ENCODE data around the gene EEIG1. TPM values are rescaled to one million over a fixed set of nuclear protein-coding genes. Genes with fewer than 3 reads are reported as not detected.
A peak's percentile ranks its signal among the peaks of the same experiment; 100 is the strongest.

EEIG1 gene
- total RNA-seq, 2 experiments from 2014 or later, result 56.2 to 58.4 TPM

DNA sequence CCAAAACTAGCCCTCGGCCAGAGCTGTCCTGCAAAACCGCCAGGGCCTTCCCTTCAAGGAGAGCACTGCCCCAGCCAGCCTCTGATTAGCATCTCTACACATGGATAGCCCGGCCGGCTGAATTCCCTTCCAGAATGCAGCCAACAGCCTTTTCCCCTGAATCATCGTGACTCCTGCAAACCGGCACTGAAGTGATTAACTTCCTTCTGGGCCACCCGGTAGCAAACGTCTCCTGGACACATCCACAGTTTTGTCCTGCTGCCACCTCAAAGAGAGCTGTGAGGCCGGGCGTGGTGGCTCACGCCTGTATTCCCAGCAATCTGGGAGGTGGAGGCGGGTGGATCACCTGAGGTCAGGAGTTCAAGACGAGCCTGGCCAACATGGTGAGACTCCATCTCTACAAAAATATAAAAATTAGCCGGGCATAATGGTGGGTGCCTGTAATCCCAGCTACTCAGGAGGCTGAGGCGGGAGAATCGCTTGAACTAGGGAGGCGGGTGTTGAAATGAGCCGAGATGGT is 21.1 kb upstream of the EEIG1 start:
- no peak for DNase-seq
- Mint-ChIP-seq H3K4me1 (peaks cover 20% of the 10 kb centered on the region), H3K36me3 (ENCODE audit: low read depth) (no peaks in the 10 kb centered on the region), H3K4me3 (no peak overlapping the region), H3K27ac (no peak overlapping the region), H3K27me3 (no peaks in the 10 kb centered on the region), H3K9me3 (ENCODE audit: low read depth) (peaks cover 2% of the 10 kb centered on the region)
- ChIA-PET CTCF (interaction anchor here (1.1 kb wide), 1 partner anchor 27 kb away, joined by 3 read pairs; no protein-coding TSS in a partner anchor), POLR2A (no interaction called here)
- no peak for ATAC-seq
- intact Hi-C loops (cut with DNase I, micrococcal nuclease), result no loop called here

DNA sequence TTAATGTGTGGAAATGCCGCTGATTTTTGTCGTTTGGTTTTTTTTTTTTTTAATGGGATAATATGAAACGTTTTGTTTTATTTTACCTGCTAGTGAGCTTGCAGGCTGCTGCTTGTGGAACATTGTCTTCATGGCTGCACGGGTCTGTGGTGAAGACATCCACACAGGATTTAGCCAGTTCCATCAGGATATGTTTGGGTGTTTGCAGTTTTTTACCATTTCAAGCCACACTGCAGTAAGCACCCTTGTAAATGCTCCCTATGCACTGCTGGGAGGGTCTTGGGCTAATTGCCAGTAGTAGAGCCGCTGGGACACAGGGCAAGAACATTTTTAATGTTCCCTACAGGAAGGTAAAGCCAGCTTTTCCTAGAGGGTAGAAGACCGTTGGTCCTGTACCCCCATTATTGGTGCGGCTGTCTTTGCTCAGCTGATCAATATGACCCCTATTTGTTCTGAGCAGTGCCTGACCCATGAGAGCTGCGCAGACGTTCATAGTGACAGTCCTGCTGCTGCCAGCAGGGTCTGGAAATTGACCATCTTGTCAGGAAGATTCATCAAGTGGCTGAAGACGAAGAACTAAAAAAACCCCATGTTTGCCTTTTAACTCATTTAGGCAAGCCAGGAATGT is 20.5 kb upstream of the EEIG1 start:
- H3K27me3 Mint-ChIP-seq, result no peaks in the 10 kb centered on the region
- H3K27ac Mint-ChIP-seq, result no peak overlapping the region
- POLR2A ChIA-PET, result interaction anchor here (0.6 kb wide), 1 partner anchor 82 kb away, joined by 5 read pairs; no protein-coding TSS in a partner anchor
- H3K4me1 Mint-ChIP-seq, result peaks cover 15% of the 10 kb centered on the region
- H3K36me3 Mint-ChIP-seq (ENCODE audit: low read depth), result no peaks in the 10 kb centered on the region
- ATAC-seq (no peak), DNase-seq (no peak)
- CTCF ChIA-PET, result no interaction called here
- H3K4me3 Mint-ChIP-seq, result no peak overlapping the region
- intact Hi-C loops (cut with DNase I, micrococcal nuclease), result no loop called here
- peaks cover 2% of the 10 kb centered on the region for H3K9me3 Mint-ChIP-seq (ENCODE audit: low read depth)

DNA sequence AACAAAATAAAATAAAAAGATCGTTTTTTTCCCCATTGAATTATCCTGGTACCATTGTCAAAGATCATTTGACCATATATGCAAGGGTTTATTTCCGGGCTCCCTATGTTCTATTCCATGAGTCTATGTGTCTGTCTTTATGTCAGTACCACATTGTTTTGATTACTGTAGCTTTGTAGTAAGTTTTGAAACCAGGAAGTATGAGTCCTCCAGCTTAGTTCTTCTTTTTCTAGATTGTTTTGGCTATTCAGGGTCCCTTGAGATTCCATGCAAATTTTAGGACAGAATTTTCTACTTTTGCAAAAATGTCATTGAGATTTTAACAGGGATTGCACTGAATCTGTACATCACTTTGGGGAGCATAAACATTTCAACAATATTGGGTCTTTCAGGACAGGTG is 18.7 kb upstream of the EEIG1 start:
- CTCF ChIA-PET, result interaction anchor here (0.6 to 0.9 kb wide), 2 partner anchors 16 to 35 kb away, joined by 3 read pairs; no protein-coding TSS in a partner anchor
- Mint-ChIP-seq H3K4me1 (peaks cover 11% of the 10 kb centered on the region), H3K4me3 (no peak overlapping the region), H3K27ac (no peak overlapping the region), H3K36me3 (ENCODE audit: low read depth) (no peaks in the 10 kb centered on the region), H3K27me3 (no peaks in the 10 kb centered on the region), H3K9me3 (ENCODE audit: low read depth) (peaks cover 2% of the 10 kb centered on the region)
- POLR2A ChIA-PET, result no interaction called here
- intact Hi-C loops (cut with DNase I, micrococcal nuclease), result no loop called here
- DNase-seq (no peak), ATAC-seq (no peak)

DNA sequence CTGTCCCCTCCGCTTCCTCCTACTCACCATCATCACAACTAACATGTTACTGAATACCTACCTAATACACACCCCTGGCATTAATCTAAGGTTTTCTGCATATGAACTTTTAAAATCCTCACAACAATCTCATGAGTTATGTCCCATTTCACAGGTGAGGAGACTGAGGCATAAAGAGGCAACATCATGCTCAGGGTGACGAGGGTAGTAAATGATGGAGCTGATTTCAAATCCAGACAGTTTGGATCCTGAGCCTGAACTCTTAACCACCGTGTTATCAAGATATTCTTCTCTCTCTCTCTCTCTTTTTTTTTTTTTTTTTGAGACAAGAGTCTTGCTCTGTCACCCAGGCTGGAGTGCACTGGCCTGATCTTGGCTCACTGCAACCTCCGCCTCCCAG is 12.9 kb upstream of the EEIG1 start:
- DNase-seq (no peak), ATAC-seq (no peak)
- peaks cover 2% of the 10 kb centered on the region for H3K9me3 Mint-ChIP-seq (ENCODE audit: low read depth)
- no peaks in the 10 kb centered on the region for H3K27me3 Mint-ChIP-seq
- H3K4me1 Mint-ChIP-seq, result peaks cover 24% of the 10 kb centered on the region
- no peaks in the 10 kb centered on the region for H3K36me3 Mint-ChIP-seq (ENCODE audit: low read depth)
- intact Hi-C loops (cut with DNase I, micrococcal nuclease), result no loop called here
- H3K27ac Mint-ChIP-seq, result no peak overlapping the region
- POLR2A ChIA-PET, result no interaction called here
- CTCF ChIA-PET, result interaction anchor here (0.6 to 1.1 kb wide), 4 partner anchors 12 to 110 kb away, joined by 3 to 4 read pairs (median 3); no protein-coding TSS in a partner anchor
- no peak overlapping the region for H3K4me3 Mint-ChIP-seq

DNA sequence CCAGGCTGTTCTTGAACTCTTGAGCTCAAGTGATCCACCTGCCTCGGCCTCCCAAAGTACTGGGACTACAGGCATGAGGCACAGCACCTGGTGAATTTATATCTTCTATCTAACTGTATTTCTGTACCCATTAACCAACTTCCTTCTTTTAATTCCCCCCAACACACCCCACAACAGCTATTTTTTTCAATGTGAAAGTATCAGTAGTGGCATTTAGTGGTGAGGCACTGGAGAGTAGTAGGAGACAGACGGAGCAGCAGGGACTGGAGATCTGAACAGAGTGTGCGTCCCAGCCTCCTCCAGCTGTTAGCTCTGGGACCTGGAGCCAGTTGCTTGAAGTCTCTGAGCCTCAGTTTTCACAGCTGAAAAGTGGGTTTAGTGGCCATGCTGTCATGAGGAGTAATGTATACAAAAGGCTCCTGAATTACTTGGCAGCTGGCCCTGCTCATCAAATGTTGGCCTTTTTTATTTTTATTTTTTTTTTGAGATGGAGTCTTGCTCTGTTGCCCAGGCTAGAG is 11.0 kb upstream of the EEIG1 start:
- CTCF ChIA-PET, result interaction anchor here (0.8 to 1.4 kb wide), 3 partner anchors 34 to 45 kb away, joined by 3 read pairs; no protein-coding TSS in a partner anchor
- no peak overlapping the region for H3K27ac Mint-ChIP-seq

DNA sequence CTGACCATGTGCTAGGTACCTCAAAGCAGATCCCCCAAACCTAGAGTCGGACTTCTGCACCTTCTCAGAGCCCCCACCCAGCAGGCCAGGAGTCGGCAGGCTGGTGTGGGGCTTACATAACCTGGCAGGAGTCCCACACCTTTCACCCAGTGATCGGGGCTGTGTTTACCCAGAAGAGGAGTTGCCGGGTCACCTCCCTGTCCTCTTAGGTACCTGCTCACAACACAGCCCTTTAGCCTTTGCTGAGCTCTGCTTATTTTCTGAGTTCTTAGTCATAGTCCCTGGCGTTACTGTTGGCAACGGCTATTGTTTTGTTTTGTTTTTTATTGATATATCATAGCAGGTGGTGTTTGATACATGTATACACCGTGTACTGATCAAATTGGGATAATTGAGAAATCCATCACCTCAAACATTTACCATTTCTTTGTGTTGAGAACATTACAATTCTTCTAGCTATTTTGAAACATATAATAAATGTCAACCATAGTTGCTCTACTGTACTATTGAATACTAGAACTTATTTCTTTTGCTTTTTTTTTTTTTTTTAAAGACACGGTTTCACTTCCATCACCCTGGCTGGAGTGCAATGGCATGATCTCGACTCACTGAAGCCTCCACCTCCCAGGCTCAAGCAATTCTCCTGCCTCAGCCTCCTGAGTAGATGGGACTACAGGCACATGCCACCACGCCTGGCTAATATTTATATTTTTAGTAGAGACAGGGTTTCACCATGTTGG is 10.4 kb upstream of the EEIG1 start:
- ChIA-PET POLR2A (interaction anchor here (0.7 kb wide), 1 partner anchor 43 kb away, joined by 4 read pairs; no protein-coding TSS in a partner anchor), CTCF (interaction anchor here (0.6 to 1.4 kb wide), 6 partner anchors 29 to 119 kb away, joined by 3 to 4 read pairs (median 3); no protein-coding TSS in a partner anchor)
- no peaks in the 10 kb centered on the region for H3K36me3 Mint-ChIP-seq (ENCODE audit: low read depth)
- no peaks in the 10 kb centered on the region for H3K9me3 Mint-ChIP-seq (ENCODE audit: low read depth)
- no peak overlapping the region for H3K4me3 Mint-ChIP-seq
- ATAC-seq (peak; percentile 60), DNase-seq (no peak)
- intact Hi-C loops (cut with DNase I, micrococcal nuclease), result no loop called here
- H3K27me3 Mint-ChIP-seq, result no peaks in the 10 kb centered on the region
- H3K27ac Mint-ChIP-seq, result no peak overlapping the region
- H3K4me1 Mint-ChIP-seq, result peaks cover 23% of the 10 kb centered on the region

More for the DNA sequence above, 11.0 kb upstream of the EEIG1 start:
- ATAC-seq (no peak), DNase-seq (no peak)
- Mint-ChIP-seq H3K4me1 (peaks cover 21% of the 10 kb centered on the region), H3K4me3 (no peak overlapping the region), H3K36me3 (ENCODE audit: low read depth) (no peaks in the 10 kb centered on the region), H3K27me3 (no peaks in the 10 kb centered on the region), H3K9me3 (ENCODE audit: low read depth) (no peaks in the 10 kb centered on the region)
- POLR2A ChIA-PET, result no interaction called here
- intact Hi-C loops (cut with DNase I, micrococcal nuclease), result no loop called here

DNA sequence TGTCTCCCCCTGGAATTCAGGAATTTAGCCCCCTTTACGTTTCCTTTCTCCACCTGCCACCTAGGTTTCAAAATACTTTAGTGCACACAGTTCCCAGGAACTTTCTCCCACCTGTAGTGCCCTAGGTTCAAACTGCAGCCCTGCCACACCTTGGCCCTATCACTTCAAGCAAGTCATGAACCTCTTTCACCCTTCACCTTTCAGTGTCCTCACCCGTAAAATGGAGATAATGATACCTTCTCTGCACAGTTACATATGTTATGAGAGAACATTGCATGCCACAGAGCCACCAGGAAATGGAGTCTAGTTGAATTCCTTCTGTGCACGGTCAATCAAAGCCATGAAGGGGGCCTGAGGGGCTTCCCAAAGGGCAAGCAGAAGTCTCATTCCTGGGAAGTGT is 9.8 kb upstream of the EEIG1 start:
- no peaks in the 10 kb centered on the region for H3K9me3 Mint-ChIP-seq (ENCODE audit: low read depth)
- no peak for ATAC-seq
- DNase-seq, result no peak
- CTCF ChIA-PET, result interaction anchor here (0.6 to 1.4 kb wide), 3 partner anchors 30 to 120 kb away, joined by 3 to 4 read pairs (median 3); no protein-coding TSS in a partner anchor
- intact Hi-C loops (cut with DNase I, micrococcal nuclease), result no loop called here
- no peaks in the 10 kb centered on the region for H3K36me3 Mint-ChIP-seq (ENCODE audit: low read depth)
- H3K27ac Mint-ChIP-seq, result no peak overlapping the region
- H3K4me1 Mint-ChIP-seq, result peaks cover 23% of the 10 kb centered on the region
- POLR2A ChIA-PET, result interaction anchor here (0.6 kb wide), 1 partner anchor 38 kb away, joined by 3 read pairs; no protein-coding TSS in a partner anchor
- H3K27me3 Mint-ChIP-seq, result no peaks in the 10 kb centered on the region
- H3K4me3 Mint-ChIP-seq, result no peak overlapping the region

DNA sequence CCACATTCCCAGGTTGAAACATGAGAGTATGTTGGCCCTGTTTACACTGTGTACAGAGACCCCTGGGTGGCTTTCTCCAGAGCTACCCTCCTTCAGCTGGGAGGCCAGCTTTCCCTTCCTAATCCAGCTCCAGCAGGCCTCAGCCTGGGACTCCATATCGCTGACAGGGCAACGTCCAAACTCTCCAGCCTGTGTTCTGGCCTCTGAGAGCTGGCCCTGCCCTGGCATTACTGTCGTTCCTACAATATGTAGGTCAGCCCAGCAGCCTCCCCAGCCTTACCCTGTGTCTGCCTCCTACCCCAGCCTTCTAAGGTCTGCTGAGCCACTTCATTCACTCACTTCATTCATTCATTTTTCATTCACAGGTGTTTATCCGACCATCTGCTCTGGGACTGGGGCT is 8.3 kb upstream of the EEIG1 start:
- Mint-ChIP-seq H3K27ac (no peak overlapping the region), H3K27me3 (no peaks in the 10 kb centered on the region), H3K4me1 (peaks cover 28% of the 10 kb centered on the region), H3K36me3 (ENCODE audit: low read depth) (no peaks in the 10 kb centered on the region), H3K9me3 (ENCODE audit: low read depth) (no peaks in the 10 kb centered on the region), H3K4me3 (no peak overlapping the region)
- DNase-seq (no peak), ATAC-seq (no peak)
- ChIA-PET CTCF (no interaction called here), POLR2A (no interaction called here)
- intact Hi-C loops (cut with DNase I, micrococcal nuclease), result loop anchor here in 1 of 2 experiments (10.0 kb wide), 1 partner anchor 764 kb away; no protein-coding TSS in a partner anchor

DNA sequence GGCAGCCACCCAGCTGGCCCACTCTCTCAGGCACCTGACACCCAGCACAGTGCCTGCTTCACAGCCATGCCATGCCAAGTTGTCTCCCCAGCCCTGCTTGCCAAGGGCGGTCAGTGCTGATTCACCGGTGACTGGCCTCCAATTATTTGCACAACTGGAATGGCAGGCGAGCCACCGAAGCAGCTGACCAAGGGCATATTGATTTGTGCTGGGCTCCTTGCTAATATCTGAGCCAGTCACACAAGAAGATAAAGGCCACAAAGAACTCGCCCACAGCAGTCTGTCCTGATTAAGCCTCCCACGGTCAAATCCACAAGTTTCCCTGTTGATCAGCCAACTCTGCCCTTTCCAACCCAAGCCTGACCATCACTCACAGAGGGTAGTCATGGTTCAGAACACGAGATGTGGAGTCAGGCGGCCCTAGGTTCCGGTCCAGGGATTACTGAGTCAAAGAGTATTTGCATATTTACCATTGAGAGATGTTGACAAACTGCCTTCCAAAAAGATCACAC is 6.4 kb upstream of the EEIG1 start:
- Mint-ChIP-seq H3K27me3 (no peaks in the 10 kb centered on the region), H3K4me1 (peaks cover 42% of the 10 kb centered on the region), H3K36me3 (ENCODE audit: low read depth) (peaks cover 2% of the 10 kb centered on the region), H3K4me3 (no peak overlapping the region), H3K9me3 (ENCODE audit: low read depth) (no peaks in the 10 kb centered on the region), H3K27ac (no peak overlapping the region)
- DNase-seq, result no peak
- no peak for ATAC-seq
- intact Hi-C loops (cut with DNase I, micrococcal nuclease), result loop anchor here in 1 of 2 experiments (10.0 kb wide), 1 partner anchor 762 kb away; no protein-coding TSS in a partner anchor
- POLR2A ChIA-PET, result no interaction called here
- CTCF ChIA-PET, result no interaction called here

DNA sequence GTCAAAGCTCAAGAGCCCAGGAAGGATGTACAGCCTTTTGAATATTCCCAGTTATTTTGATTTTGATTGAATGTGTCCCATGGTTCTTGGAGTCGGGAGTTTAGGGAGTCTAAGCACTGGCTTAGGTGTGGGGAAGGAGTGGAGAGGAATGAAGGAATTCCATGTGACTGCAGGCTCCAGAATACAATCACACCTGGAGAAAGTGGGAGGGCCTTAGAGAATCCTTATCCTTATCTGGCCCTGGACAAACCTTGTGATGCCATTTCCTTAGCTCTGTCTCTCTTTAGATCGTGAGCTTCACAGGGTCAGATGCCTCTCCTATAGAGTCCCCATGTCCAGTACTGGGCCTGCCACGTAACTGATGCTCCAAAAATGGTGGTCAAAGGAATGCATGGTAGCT is 4.2 kb upstream of the EEIG1 start:
- ChIA-PET POLR2A (no interaction called here), CTCF (interaction anchor here (1.2 to 1.4 kb wide), 2 partner anchors 20 to 41 kb away, joined by 3 to 4 read pairs; no protein-coding TSS in a partner anchor)
- Mint-ChIP-seq H3K27ac (no peak overlapping the region), H3K4me3 (no peak overlapping the region), H3K27me3 (no peaks in the 10 kb centered on the region), H3K36me3 (ENCODE audit: low read depth) (peaks cover 4% of the 10 kb centered on the region), H3K9me3 (ENCODE audit: low read depth) (no peaks in the 10 kb centered on the region), H3K4me1 (peaks cover 36% of the 10 kb centered on the region)
- intact Hi-C loops (cut with DNase I, micrococcal nuclease), result loop anchor here in 1 of 2 experiments (10.0 kb wide), 1 partner anchor 760 kb away; no protein-coding TSS in a partner anchor
- no peak for ATAC-seq
- no peak for DNase-seq

DNA sequence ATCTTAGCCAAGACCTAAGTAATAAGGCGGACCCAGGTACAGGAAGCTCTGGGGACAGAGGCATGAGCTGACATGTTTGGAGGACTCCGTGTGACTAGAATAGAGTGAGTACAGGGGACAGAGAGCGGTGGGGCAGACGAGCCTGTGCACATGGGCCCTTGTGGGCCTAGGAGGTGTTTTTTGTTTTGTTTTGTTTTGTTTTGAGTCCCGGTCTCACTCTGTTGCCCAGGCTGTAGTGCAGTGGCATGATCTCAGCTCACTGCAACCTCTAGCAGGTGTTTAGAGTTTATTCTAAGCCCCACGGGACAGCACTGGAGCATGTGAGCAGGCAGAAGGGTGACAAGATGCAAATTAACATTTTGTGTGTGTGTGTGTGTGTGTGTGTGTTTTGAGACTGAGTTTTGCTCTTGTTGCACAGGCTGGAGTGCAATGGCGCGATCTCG is 3.1 kb upstream of the EEIG1 start:
- intact Hi-C loops (cut with DNase I, micrococcal nuclease), result loop anchor here in 1 of 2 experiments (5.0 to 10.0 kb wide), 3 partner anchors 197 to 759 kb away; partner anchors contain the start of genes CDK9 and SPTAN1

More for the DNA sequence above, 3.1 kb upstream of the EEIG1 start:
- no peaks in the 10 kb centered on the region for H3K9me3 Mint-ChIP-seq (ENCODE audit: low read depth)
- no peaks in the 10 kb centered on the region for H3K27me3 Mint-ChIP-seq
- H3K4me3 Mint-ChIP-seq, result peak overlapping the region; percentile 22
- DNase-seq (peak; percentile 36), ATAC-seq (no peak)
- POLR2A ChIA-PET, result no interaction called here
- H3K36me3 Mint-ChIP-seq (ENCODE audit: low read depth), result peaks cover 7% of the 10 kb centered on the region
- peak overlapping the region; percentile 79 for H3K27ac Mint-ChIP-seq
- H3K4me1 Mint-ChIP-seq, result peaks cover 32% of the 10 kb centered on the region
- CTCF ChIA-PET, result interaction anchor here (1.0 to 3.3 kb wide), 4 partner anchors 10 to 51 kb away, joined by 3 to 19 read pairs (median 6); no protein-coding TSS in a partner anchor
